ENCODE data around the gene SPAG8.

SPAG8 gene

DNA sequence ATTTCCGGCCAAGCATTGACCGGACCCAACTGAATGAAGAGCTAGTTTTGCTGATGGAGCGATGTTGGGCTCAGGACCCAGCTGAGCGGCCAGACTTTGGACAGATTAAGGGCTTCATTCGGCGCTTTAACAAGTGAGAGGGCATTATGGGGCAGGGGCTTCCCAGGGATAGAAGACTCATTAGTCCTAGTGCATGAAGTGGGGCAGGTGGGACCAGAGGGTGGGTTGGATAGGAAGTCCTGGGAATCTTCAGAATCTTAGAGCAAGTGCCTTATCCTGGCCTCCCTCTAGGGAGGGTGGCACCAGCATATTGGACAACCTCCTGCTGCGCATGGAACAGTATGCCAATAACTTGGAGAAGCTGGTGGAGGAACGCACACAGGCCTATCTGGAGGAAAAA lies 6.0 kb downstream of the SPAG8 start:
- H3K9me3 ChIP-seq (ENCODE audit: insufficient read depth, low read length): no peaks in the 10 kb centered on the region
- H3K27me3 ChIP-seq (ENCODE audit: insufficient read depth, insufficient read length): no peaks in the 10 kb centered on the region
- no peak overlapping the region for H3K9ac ChIP-seq (ENCODE audit: insufficient read length, low read depth)
- no peak for DNase-seq (ENCODE audit: low read depth, low spot score)
- H3K36me3 ChIP-seq (ENCODE audit: insufficient read depth, insufficient read length, low read length): peaks cover 61% of the 10 kb centered on the region
- TF ChIP-seq YY1 (IDR thresholded peaks at IDR 0.05; ENCODE audit: insufficient read depth, insufficient read length) (no peak), SUZ12 (IDR thresholded peaks at IDR 0.05; ENCODE audit: extremely low read depth, insufficient read depth, insufficient read length) (no peak), ZNF274 (IDR thresholded peaks at IDR 0.05; ENCODE audit: low read depth, low read length) (no peak)
- no peak overlapping the region for H3K4me3 ChIP-seq (ENCODE audit: insufficient read length, low read depth)
- H3K4me1 ChIP-seq (ENCODE audit: insufficient read depth, insufficient read length): no peaks in the 10 kb centered on the region

DNA sequence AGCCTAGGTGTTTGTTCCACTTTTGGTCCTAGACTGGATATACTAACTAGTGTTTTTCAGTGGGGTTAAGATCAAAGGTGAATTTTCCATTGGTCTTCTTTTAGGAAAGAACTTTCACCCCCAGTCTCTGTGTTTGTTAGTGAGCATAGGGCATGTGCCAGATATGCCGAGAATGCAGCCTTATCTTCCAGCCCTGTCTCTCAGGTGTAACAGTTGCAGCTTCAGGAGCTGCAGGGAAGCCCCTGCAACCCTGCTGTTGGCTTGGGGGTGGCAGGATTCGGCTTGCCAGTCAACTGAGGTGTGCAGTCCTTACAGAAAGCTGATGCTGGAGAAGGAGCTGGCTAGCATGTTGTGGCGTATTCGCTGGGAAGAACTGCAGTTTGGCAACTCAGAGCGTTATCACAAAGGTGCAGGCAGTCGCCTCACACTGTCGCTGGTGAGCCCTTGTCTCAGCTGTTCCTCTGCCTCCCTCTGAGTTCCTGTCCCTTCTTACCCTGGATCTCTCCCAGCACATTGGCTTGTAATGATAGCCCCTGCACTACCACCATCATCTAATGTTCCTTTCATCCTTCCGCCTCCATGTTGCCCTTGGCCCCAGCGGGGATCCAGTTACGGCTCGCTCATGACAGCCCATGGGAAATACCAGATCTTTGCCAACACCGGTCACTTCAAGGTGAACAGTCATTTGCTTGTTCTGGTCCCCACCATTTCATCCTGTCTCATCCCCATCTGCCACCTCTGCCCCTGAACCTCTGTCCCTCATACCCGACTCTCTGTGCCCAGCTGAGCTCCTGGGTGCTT lies 10.5 kb downstream of the SPAG8 start:
- H3K27me3 ChIP-seq (ENCODE audit: insufficient read depth, insufficient read length): no peaks in the 10 kb centered on the region
- no peaks in the 10 kb centered on the region for H3K9me3 ChIP-seq (ENCODE audit: insufficient read depth, low read length)
- H3K36me3 ChIP-seq (ENCODE audit: insufficient read depth, insufficient read length, low read length): peaks cover 38% of the 10 kb centered on the region
- H3K4me3 ChIP-seq (ENCODE audit: insufficient read length, low read depth): no peak overlapping the region
- TF ChIP-seq YY1 (IDR thresholded peaks at IDR 0.05; ENCODE audit: insufficient read depth, insufficient read length) (no peak), ZNF274 (IDR thresholded peaks at IDR 0.05; ENCODE audit: low read depth, low read length) (no peak), SUZ12 (IDR thresholded peaks at IDR 0.05; ENCODE audit: extremely low read depth, insufficient read depth, insufficient read length) (no peak)
- H3K4me1 ChIP-seq (ENCODE audit: insufficient read depth, insufficient read length): no peaks in the 10 kb centered on the region
- no peak overlapping the region for H3K9ac ChIP-seq (ENCODE audit: insufficient read length, low read depth)
- DNase-seq (ENCODE audit: low read depth, low spot score): no peak

DNA sequence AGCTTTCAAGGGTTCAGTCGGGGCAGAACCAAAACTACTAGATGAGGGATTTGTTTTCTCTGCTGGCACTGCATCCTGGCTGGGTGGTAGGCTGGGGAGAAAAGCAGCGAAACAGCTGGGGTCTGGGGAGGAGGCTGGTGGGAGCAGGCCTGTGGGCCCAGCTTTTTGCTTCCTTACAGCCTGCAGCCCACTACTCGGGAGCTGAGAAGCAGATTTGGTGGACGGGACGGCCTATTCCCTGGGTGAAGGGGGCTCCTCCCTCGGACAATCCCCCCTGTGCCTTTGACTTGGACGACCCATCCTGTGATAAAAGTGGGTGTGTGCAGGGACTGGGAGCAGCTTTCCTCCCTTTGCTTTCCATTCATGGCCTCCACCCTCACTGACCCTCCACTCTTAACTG lies 11.5 kb downstream of the SPAG8 start:
- Histone ChIP-seq H3K27me3 (ENCODE audit: insufficient read depth, insufficient read length) (no peaks in the 10 kb centered on the region), H3K4me1 (ENCODE audit: insufficient read depth, insufficient read length) (no peaks in the 10 kb centered on the region), H3K9ac (ENCODE audit: insufficient read length, low read depth) (no peak overlapping the region), H3K36me3 (ENCODE audit: insufficient read depth, insufficient read length, low read length) (peaks cover 29% of the 10 kb centered on the region), H3K4me3 (ENCODE audit: insufficient read length, low read depth) (no peak overlapping the region), H3K9me3 (ENCODE audit: insufficient read depth, low read length) (no peaks in the 10 kb centered on the region)
- no peak for DNase-seq (ENCODE audit: low read depth, low spot score)
- TF ChIP-seq YY1 (IDR thresholded peaks at IDR 0.05; ENCODE audit: insufficient read depth, insufficient read length) (no peak), ZNF274 (IDR thresholded peaks at IDR 0.05; ENCODE audit: low read depth, low read length) (no peak), SUZ12 (IDR thresholded peaks at IDR 0.05; ENCODE audit: extremely low read depth, insufficient read depth, insufficient read length) (no peak)

DNA sequence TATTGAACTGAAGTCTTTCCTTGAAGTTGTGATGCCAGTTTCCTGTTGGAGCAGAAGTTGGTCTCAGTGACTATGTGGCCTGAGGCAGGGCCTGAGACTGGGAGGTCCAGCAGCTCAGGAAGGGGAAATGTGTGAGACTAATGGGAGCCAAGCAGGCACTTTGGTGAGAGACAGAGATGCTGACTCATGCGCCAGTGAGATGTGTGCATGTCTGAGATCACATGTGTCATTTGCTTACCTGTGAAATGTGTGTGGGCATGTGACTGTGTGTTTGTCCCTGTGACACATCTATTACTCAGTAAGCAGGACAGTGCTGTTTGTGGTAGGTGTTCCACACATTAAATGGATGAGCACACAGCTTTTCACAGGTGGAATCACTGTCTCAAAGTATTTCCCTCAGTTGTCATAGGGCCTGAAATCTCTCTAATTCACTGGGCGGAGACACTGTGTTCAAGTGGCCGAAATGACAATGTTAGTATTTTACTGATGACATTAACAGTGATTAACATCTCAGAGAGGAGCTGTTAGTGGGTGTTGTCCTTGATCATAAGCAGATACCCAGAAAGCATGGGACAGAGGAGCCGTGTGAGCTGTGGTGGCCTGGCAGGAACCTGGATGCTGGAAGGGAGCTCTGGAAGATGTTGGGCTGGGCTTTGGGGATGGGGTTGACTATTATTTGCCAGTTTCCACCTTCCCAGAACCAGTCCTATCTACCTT lies 13.2 kb downstream of the SPAG8 start:
- H3K27me3 ChIP-seq (ENCODE audit: insufficient read depth, insufficient read length): no peaks in the 10 kb centered on the region
- H3K36me3 ChIP-seq (ENCODE audit: insufficient read depth, insufficient read length, low read length): peaks cover 24% of the 10 kb centered on the region
- H3K4me3 ChIP-seq (ENCODE audit: insufficient read length, low read depth): no peak overlapping the region
- no peak overlapping the region for H3K9ac ChIP-seq (ENCODE audit: insufficient read length, low read depth)
- TF ChIP-seq YY1 (IDR thresholded peaks at IDR 0.05; ENCODE audit: insufficient read depth, insufficient read length): no peak
- no peak for TF ChIP-seq ZNF274 (IDR thresholded peaks at IDR 0.05; ENCODE audit: low read depth, low read length)
- TF ChIP-seq SUZ12 (IDR thresholded peaks at IDR 0.05; ENCODE audit: extremely low read depth, insufficient read depth, insufficient read length): no peak
- no peaks in the 10 kb centered on the region for H3K9me3 ChIP-seq (ENCODE audit: insufficient read depth, low read length)
- no peaks in the 10 kb centered on the region for H3K4me1 ChIP-seq (ENCODE audit: insufficient read depth, insufficient read length)
- DNase-seq (ENCODE audit: low read depth, low spot score): no peak

DNA sequence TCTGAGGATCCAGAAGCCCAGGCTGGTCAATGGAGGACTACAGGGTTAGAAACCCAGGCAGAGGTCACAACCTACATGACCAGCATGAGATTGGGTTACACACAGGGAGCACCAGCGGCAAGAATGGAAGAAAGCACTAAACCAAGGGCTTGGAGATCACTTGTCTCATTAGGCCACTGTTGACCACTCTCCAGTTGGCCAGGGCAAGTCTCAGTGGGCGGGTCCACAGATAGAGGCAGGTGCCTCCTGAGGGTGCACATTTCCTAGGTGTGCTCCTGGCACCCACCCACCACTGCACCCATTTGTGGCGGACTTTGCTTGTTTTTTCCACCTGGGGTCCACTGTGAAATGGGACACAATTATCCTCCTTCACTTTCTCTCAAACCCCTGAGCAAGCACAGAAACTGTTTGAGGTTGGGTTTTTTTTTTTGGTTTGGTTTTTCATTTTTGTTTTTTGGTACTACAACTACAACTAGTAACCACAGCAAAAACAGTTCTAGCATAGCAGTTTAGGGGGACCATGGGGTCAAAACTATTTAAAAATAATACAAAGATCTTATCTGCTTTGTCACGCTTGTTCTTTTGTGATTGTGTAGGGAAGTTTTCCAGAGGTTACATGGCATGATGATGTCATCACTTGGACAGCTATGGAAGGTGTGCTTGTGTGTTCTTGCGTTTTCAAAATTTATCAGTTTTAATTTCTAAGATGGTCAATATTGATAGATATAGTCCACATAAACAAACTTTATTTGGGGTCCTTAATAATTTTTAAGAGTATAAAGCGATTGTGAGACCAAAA lies 14.6 kb downstream of the SPAG8 start:
- Histone ChIP-seq H3K4me1 (ENCODE audit: insufficient read depth, insufficient read length) (peaks cover 4% of the 10 kb centered on the region), H3K9ac (ENCODE audit: insufficient read length, low read depth) (no peak overlapping the region), H3K9me3 (ENCODE audit: insufficient read depth, low read length) (no peaks in the 10 kb centered on the region), H3K27me3 (ENCODE audit: insufficient read depth, insufficient read length) (peaks cover 5% of the 10 kb centered on the region), H3K36me3 (ENCODE audit: insufficient read depth, insufficient read length, low read length) (peaks cover 21% of the 10 kb centered on the region), H3K4me3 (ENCODE audit: insufficient read length, low read depth) (no peak overlapping the region)
- TF ChIP-seq SUZ12 (IDR thresholded peaks at IDR 0.05; ENCODE audit: extremely low read depth, insufficient read depth, insufficient read length): no peak
- no peak for DNase-seq (ENCODE audit: low read depth, low spot score)

DNA sequence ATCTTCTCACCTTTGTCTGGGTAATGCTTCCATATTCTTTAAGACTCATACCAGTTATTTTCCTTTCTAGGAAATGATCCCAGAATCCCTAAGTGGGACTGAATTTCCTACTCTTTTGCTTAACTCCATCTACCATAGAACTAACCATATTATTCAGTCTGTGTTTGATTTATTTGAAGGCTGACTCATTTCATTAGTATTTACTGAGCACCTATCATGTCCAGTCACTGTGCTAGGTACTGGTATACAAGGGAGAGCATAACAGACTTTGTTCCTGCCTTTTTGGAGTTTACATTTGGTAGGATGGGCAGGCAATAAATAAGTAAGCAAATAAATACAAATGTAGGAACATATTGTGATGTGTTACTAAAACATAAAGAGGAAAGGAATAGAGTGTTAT lies 16.4 kb downstream of the SPAG8 start:
- TF ChIP-seq YY1 (IDR thresholded peaks at IDR 0.05; ENCODE audit: insufficient read depth, insufficient read length) (no peak), ZNF274 (IDR thresholded peaks at IDR 0.05; ENCODE audit: low read depth, low read length) (no peak), SUZ12 (IDR thresholded peaks at IDR 0.05; ENCODE audit: extremely low read depth, insufficient read depth, insufficient read length) (no peak)
- Histone ChIP-seq H3K4me1 (ENCODE audit: insufficient read depth, insufficient read length) (peaks cover 4% of the 10 kb centered on the region), H3K4me3 (ENCODE audit: insufficient read length, low read depth) (no peak overlapping the region), H3K9me3 (ENCODE audit: insufficient read depth, low read length) (no peaks in the 10 kb centered on the region), H3K36me3 (ENCODE audit: insufficient read depth, insufficient read length, low read length) (peaks cover 8% of the 10 kb centered on the region), H3K9ac (ENCODE audit: insufficient read length, low read depth) (no peak overlapping the region), H3K27me3 (ENCODE audit: insufficient read depth, insufficient read length) (peaks cover 9% of the 10 kb centered on the region)
- no peak for DNase-seq (ENCODE audit: low read depth, low spot score)

DNA sequence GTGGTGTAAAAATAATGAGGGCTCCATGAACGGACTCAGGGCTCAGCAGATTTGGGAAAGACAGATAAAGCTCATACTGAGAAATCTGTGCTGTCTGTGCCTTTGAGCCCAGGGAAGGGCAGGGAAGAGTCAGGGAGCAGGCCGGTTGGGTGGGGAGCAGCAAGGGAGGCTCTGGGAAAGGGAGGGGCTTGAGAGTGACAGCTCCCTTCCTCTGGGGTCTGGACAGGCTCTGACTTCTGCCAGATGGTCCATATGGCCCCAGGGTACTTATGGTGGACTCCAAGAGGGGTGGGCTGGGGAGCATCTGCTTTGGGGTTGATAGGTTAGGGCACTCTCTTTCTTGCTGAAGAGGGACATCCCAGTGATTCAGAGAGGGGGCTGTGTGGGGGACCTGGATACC lies 18.6 kb downstream of the SPAG8 start:
- no peak for DNase-seq (ENCODE audit: low read depth, low spot score)

More for the DNA sequence above, 18.6 kb downstream of the SPAG8 start:
- TF ChIP-seq SUZ12 (IDR thresholded peaks at IDR 0.05; ENCODE audit: extremely low read depth, insufficient read depth, insufficient read length) (no peak), ZNF274 (IDR thresholded peaks at IDR 0.05; ENCODE audit: low read depth, low read length) (no peak), YY1 (IDR thresholded peaks at IDR 0.05; ENCODE audit: insufficient read depth, insufficient read length) (no peak)
- Histone ChIP-seq H3K9ac (ENCODE audit: insufficient read length, low read depth) (no peak overlapping the region), H3K4me3 (ENCODE audit: insufficient read length, low read depth) (no peak overlapping the region), H3K9me3 (ENCODE audit: insufficient read depth, low read length) (no peaks in the 10 kb centered on the region), H3K4me1 (ENCODE audit: insufficient read depth, insufficient read length) (peaks cover 4% of the 10 kb centered on the region), H3K27me3 (ENCODE audit: insufficient read depth, insufficient read length) (peaks cover 9% of the 10 kb centered on the region), H3K36me3 (ENCODE audit: insufficient read depth, insufficient read length, low read length) (no peaks in the 10 kb centered on the region)

Measured in NT2/D1 (cell line).